Epithelial cell of prostate (primary cell): ENCODE data around the gene NAT8L.
A peak's percentile ranks its signal among the peaks of the same experiment; 100 is the strongest.

Experiments used
- DNase-seq: peaks from one replicate; pipeline ENCODE4 v3.0.0-alpha.2; 2011; ENCODE audit warnings: low read depth, low spot score
- H3K27ac ChIP-seq: fragments of 450-650 bp; 2 replicates; pipeline ENCODE4 v1.5.1; 2017; ENCODE audit warnings: mild to moderate bottlenecking

NAT8L gene

DNA sequence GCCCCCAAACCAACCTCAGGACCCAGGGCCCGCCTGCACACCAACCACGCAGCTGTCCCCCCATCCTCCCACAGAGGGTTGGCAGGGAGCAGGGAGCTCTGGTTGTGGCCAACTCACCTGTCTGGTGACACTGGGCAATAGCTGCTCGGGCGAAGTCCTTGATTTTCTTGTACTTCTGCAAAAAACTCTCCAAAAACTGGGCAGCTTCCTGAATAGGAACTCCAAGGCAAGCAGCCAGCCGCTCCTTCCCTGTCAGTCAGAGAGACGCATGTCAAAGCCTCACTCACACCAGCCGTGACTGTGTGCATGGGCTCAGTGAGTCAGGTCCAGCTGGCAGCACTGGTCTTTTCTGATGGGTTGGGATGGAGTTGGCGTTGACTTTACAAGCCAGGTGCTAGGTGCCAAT lies 26.4 kb downstream of the NAT8L start:
- no peak overlapping the region for H3K27ac ChIP-seq
- peak; percentile 6 for DNase-seq

DNA sequence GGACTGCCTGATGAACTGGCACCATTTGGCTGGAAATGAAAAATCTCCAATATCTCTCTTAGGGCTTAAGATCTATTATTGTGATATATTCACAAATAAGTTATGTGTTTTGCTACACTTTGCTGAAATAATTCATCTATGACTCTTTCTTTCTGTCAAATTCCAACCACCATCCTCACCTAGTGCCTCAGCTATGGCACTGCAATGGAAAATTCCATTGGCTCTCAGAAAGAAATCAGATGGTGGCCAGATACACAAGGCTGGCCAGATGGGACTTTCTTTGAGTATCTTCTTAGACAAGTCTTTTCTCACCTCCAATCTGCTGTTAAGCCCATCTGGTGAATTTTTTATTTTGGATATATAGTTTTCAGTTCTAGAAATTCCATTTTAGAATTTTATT lies 28.0 kb downstream of the NAT8L start:
- no peak for DNase-seq
- H3K27ac ChIP-seq: no peak overlapping the region

DNA sequence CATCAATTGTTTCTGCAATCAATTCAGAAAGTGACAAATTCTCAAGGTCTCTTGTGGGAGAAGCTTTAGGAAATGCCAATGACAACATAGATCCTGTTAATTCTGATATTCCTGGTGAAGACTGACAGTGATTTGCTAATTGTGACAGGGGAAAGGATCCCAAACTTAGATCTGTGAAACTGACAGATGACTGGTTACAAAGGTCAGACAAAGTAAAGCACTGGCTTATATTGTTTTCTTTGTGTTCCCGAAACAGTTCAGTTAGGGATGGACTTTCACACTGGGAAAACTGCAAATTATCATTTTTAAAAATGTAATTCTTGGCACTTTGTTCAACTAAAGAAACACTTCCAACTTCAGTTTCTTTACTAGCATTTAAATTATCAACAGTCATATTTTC lies 30.1 kb downstream of the NAT8L start:
- H3K27ac ChIP-seq: no peak overlapping the region
- no peak for DNase-seq

DNA sequence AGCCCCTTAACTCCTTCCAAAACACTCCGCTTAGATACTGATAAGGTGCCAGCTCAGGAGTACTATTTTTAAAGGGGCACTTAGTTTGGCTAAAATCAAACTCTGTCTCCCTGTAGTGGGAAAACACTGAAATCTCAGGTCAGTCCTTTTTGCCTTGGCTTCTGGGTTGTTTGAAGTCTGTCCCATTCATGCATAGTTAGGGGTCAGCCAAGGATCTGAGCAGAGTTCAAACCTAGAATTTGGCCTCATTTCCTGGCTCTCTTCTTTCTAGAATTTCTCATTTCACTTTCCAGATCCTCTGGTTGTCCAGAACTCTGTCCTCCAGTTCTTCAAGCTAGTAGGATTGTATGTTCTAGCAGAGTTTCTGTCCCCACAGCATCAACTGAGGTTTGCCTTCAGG lies 31.5 kb downstream of the NAT8L start:
- no peak overlapping the region for H3K27ac ChIP-seq
- no peak for DNase-seq

DNA sequence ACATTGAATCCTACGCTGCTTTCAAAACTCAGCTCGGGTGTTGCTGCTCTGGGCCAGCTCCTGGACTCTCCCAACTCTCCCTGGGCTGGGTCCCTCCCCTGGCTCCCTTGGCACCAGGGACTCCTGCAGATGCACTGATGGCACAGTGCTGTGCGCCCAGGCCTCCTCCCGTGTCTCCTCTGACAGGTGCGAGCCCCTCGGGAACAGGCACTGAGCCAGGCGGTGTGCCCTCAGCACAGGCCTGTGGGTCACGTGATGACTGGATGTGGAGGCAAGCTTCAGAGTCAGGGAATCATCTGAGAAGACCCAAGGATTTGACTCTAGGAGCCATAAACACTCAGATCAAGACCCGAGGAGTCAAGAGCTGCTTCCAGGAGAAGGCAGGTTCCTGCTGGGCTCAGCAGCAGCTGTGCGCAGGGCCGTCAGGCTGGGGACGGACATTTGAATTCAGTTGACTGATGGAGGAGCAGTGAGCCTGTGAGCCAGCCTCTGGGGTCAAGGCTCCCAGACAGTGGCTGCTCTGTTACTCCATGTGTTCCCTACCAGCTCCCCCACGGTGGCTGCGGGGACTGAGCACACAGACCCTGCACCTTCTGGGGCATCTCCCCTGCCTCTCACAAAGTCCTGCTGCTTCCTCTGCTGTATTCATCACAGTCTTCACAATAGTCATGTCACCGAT lies 33.0 kb downstream of the NAT8L start:
- DNase-seq: no peak
- no peak overlapping the region for H3K27ac ChIP-seq

DNA sequence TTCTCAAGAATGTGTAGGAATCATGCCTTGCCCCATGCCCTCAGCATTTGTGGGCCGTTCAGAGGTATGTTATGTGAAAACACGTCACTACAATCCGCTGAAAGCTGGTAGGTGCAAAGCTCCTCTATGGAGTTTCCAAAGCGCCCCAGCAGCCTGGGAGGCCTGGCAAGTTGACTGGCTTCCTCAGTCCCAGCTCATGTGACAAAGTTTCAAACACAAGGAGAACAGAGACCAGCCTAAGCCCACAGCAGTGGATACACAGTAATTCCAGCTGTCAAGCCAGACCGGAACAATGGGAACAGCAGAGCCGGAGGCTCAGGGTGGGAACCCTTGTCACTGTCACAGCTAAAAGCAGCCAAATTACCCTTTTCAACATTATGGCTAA lies 33.5 kb downstream of the NAT8L start:
- H3K27ac ChIP-seq: no peak overlapping the region
- no peak for DNase-seq

DNA sequence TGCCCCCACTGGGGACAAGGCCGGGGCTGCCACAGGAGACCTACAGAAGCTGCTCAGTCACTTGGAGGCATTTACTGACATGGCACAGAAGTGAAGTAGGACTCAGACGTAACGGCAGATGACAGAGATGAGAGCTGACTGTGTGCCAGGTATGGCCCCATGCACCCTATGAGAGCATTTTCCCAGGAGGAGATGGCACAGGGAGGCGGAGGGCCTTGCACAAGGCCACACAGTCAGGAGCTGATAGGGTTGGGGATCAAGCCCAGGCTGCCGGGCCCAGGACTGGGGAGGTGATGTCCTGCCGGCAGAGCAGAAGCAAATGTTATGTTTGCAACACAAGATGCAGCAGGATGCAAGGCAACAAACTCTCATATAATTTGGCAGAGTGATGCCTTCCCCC lies 34.1 kb downstream of the NAT8L start:
- H3K27ac ChIP-seq: no peak overlapping the region
- no peak for DNase-seq

DNA sequence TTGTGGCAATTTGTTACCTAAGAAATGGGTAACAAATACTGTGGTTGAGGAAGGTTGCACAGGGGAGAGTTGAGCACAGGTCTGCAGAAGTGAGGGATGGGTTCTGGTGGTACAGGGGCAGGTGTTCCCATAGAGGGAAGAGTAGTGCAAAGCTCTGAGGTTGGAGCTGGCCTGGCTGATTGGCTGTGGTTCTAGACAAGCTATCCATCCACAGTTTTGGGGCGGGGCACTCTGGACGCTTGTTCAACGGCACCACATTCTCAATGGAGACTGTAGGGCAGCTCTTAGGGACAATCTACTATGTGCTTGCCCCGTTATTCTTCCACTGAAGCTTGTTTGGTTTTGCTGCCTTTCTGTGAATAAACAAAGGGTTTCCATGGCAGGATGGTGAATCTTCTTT lies 35.4 kb downstream of the NAT8L start:
- DNase-seq: no peak
- H3K27ac ChIP-seq: no peak overlapping the region

DNA sequence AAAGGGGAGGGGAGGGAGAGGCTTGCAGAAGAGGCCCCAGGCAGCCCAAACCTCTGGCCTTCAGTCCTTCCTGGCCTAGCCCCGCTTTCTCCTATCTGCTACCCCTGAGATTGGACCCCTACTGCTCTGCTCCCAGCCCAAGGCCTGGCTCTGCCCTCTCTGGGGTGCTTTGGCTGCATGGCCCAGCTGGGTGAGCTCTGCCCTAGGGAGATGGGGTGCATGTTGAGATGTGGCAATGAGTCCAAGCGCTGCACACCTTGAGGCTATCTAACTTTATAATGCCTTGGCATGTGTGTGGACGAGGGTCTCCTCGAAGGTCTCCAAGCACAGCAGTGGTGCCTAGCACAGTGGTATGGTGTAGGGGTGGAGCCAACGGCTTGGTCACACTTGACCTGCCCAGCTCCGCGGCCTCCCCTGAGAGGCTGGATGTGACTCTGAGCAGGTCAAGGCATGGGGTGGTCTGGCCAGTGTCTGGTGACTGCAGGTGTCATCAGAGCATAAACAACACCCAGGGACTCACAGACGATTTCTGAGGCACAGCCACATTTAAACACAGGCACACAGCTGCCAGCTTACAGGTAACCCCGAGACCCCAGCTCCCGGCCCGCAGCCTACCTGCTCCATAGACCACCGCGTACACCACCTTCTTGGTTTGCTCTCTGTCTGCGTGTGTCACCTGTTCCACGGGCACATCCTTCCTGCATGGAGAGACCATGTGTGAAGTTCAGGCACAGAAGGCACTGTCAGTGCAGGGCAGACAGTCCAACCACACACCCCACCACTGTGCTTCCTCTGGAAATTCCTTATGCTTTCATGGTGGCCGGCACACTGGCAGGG lies 36.3 kb downstream of the NAT8L start:
- DNase-seq: no peak
- H3K27ac ChIP-seq: no peak overlapping the region

DNA sequence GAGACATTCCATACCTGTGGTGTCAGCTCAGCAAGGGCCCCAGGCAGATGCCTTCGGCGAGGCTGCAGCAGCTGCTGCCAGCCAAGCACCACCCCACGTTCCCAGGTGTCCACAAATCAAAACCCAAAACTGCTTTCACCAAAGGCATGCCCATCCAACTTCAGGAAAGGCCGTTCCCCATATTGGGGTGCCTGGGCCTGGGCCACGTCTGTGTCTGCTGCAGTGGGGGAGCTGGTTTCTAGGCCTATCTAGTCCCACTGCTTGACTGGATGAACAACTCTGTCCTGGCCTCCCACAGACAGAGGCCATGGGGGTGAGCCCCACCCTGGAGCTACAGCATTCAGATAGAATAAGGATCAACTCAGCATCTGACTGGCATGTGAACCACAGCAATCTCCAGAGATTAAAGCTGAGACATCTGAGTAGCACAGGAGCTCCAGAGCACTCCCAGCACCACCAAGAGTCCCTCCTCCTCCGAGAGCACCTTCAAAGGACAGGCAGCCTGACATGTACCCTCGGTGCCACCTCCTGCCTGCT lies 37.0 kb downstream of the NAT8L start:
- no peak for DNase-seq
- H3K27ac ChIP-seq: no peak overlapping the region

DNA sequence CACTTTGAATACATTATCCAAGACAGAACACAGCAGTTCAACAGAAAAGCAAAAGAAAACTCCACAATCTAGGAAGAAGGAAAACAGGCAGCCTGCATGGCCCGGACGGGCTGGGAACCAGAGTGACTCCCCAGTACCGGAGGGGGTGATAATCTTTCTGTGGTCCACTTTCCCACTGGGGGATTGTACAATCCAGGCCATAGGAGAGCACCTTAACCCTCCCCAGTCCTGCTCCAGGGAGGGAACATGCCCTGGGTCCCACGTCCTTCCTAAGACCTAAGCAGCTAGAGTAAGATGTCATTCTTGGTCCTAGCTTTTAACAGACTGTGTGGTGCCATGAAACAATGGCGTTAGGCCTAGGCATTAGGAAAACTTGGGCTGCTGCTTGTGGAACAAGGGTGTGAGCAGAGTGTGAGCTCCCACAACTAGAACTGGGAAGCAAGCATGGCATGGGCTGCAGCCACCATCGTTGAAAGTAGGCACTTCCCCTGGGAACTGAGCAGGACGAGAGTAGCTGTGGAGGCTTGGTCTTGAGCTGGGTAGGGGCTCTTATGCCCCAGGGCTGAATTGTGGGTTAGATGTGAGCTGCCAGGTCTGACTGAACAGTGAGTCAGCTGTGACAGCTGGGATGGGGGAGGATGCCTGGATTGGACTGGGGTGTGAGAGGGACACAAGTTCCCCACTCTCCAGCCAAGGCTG lies 42.4 kb downstream of the NAT8L start:
- peak; percentile 12 for DNase-seq
- H3K27ac ChIP-seq: no peak overlapping the region

DNA sequence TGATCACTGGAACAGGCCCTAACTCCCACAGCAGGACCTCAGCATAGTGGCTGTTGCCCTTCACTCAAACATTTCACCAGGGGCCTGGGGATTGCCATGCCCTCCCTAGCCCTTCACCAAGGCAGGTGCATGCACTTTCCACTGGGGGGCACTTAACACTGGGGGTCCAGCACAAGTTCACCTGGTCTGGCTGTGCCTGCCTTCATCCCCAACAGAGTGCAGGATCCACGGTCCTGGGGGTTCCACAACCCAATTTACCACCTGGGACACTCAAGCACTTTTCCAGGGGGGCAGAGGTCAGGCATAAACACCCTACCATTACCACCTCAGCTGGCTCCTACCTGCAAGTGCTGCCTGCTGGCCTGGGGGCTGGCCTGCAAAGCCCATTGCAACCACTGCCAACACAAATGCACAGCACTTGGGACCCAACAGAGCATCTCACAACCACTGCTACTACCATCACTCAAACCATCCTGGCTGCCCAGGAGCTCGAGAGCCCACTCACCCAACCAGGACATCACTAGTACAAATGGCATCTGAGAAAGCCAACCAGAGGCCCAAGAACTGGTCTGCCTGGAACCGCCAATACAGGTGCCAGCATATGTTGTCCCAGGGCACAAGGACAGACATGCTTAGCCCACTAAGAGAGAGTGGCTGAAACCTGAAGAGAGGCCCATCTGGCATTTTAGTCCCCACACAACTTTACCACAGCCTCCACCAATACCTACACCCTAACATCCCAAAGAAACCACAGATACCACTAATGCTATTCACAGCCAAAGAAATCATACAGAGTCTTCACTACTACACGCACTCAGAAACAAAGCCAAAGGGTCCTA lies 43.1 kb downstream of the NAT8L start:
- no peak overlapping the region for H3K27ac ChIP-seq
- DNase-seq: no peak

DNA sequence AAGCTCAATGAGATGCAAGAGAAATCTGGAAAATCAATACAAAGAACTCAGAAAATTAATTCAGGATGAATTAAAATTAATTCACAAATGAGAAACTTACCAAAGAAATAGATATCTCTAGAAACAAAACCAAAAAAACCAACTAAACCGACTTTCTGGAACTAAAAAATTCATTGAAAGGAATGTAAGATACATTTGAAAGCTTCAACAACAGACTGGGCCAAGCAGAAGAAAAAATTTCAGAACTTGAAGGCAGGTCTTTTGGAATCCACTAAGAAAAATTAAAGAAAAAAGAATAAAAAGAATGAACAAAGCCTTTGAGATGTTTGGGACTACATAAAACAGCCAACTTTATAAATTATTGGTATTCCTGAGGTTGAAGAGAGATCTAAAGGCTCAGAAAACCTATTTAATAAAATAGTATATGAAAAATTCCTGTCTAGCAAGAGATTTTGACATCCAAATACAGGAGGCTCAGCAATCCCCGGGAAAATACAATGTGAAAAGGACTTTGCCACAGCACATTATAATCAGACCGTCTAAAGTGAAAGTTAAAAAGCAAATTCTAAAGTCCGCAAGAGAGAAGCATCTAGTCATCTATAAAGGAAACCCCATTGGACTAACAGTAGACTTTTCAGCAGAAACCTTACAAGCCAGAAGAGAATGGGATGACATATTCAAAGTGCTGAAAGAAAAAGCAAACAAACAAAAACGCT lies 44.2 kb downstream of the NAT8L start:
- no peak overlapping the region for H3K27ac ChIP-seq
- DNase-seq: no peak

DNA sequence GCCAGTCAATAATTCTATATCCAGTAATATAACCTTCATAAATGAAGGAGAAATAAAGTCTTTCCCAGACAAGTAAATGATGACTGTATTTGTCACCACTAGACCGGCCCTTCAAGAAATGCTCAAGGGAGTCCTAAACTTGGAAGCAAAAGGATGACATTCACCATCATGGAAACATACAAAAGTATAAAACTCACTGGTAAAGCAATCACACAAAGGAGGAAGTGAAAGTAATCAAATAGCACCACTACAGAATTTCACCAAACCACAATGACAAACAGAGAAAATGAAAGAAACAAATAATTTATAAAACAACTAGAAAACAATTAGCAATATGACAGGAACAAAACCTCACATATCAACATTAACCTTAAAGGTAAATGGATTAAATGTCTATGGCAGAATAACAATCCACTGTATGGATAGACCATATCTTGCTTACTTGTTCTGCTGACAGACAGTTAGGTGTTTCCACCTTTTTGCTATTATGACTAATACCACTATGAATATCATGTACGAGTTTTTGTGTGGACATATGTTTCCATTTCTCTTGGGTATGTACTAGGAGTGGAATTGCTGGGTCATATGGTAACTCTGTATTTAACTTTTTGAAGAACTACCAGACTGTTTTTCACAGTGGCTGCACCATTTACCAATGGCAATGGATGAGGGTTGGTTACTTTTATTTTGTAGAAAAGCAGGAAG lies 44.9 kb downstream of the NAT8L start:
- H3K27ac ChIP-seq: no peak overlapping the region
- no peak for DNase-seq

DNA sequence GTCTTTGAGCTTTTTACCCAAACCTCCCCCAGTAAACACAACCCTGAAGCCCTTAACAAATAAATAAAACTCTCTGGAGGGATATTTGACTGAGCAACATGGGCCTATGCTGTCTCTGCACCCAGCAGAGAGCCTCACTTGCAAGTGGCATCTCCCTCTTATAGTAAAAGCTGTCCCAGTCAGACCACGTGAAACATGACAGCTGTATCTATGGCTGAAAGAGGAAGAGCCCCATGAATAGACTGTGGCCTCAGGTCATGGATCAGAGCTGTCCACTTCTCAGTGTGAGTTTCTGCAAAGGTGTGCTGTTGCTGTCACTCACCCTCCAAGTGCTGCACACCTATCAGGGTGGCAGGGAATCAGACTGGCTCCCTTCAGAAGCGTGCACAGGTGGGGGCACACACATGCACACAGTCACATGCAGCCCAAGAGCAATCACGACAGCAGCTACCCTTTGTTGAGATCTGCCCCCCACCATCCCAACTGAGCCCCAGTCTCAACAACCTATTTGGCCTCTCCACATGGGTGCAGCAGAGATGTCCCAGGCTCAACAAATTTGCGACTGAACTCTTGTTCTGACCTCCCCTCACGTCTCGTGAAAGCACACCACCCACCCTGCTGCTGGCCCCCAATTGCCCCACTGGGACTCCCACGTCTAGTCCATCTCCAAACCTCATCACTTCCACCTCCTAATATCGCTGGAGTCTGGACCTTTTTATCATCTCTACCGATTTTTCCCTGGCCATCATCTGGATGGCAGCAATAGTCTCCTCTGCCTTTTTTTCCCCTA lies 45.6 kb downstream of the NAT8L start:
- DNase-seq: no peak
- H3K27ac ChIP-seq: no peak overlapping the region

DNA sequence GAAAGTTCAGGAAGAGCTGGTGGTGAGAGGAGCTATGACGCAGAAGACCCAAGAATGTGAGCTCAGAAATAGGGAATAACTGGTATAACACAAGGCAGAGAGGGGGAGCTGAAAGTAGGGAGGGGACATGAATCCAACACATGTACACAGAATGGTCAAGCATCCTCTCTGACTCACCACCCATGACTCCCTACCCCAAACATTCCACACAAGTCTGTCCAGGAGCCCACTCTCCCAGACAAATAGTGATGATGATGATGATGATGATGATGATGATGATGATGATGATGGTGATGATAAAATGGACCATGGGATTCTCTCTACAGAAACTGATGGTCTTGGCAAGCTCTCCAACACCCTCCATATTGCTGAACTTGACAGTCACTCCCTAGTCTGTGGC lies 46.4 kb downstream of the NAT8L start:
- DNase-seq: no peak
- no peak overlapping the region for H3K27ac ChIP-seq

DNA sequence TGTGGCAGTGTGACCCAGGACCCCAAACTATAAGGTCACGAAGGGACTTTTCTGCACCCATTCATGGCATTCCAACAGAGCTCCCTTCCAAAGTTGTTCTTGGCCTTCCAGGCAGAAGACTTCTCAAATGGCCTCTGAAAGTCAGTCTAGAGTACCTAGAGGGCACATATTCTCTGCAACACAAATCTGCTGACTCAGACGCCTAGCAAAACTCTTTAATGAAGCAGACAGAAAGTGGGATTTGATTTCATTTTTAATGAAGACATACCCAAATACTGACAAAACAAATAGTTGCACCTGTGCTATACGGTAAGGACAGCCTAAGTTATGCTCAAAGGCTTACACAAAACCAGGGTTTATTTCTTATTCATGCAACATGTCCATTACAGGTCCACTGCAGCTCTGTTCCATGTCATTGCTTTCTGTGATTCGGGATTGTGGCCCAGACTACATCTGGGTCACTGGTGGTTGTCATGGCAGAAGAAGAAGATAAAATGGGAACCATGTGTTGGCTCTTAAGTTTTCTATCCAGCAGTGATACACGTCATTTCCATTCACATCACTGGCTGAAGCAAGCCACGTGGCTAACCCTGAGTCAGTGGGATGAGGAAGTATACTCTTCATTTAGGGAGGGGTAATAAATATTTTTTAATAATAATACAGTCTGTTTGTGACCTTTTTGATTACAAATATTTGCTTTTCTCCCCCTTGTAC lies 57.7 kb downstream of the NAT8L start:
- no peak overlapping the region for H3K27ac ChIP-seq

More for the DNA sequence above, 57.7 kb downstream of the NAT8L start:
- no peak for DNase-seq
